GM18870 (cell line): ENCODE measurements around the gene CCDC196.
"Not testable (repeated sequence)": the region's sequence is repeated elsewhere in the genome, so short reads cannot be mapped to it uniquely, and the experiment has no call there.

Source experiments
- ATAC-seq: cut with Tn5 transposase; IDR thresholded peaks from one replicate; pipeline ENCODE4 v1.9.1; 2021; ENCODE audit warnings: moderate library complexity; ENCODE audit not compliant: unreplicated experiment

The CCDC196 gene

DNA sequence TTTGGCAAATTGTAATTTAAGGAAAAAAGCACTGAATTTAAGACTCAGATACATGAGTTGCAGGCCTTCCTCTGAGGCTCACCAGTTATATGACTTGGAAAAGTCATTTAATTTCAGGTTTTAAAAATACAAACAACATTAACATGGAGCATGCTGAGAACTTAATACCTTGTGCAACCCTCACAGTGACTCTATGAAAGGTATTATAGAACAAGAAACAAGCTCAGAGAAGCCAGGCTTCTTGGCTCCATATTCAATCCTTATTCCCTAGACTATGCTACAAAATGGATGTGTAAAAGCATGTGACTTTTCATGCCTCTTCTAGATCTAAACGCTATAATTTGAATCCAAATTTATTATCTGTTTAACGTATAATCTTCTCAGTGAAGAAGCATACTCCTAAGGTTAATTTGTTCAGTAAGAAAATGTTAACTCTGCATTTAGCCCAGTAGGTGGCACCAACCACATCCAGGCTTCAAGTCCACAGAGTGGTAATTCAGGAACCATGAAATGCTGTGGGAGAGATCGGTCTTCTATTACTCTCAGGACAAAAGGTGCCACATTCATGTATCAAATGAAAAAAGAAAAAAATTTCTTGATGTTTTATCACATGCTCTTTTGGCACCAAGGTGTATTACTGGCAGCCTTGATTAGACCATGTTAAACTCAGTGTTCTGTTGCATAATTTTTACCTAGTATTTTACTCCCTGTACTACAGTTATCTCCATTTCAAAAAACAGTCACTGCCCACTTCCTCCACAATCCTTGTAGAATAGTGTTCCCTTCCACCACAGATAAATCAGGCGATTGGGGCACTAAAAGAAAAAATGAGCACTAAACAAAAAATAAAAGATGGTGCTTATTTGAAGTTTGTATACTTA lies 9.3 kb downstream of the CCDC196 start:
- peak; percentile 87 for ATAC-seq

DNA sequence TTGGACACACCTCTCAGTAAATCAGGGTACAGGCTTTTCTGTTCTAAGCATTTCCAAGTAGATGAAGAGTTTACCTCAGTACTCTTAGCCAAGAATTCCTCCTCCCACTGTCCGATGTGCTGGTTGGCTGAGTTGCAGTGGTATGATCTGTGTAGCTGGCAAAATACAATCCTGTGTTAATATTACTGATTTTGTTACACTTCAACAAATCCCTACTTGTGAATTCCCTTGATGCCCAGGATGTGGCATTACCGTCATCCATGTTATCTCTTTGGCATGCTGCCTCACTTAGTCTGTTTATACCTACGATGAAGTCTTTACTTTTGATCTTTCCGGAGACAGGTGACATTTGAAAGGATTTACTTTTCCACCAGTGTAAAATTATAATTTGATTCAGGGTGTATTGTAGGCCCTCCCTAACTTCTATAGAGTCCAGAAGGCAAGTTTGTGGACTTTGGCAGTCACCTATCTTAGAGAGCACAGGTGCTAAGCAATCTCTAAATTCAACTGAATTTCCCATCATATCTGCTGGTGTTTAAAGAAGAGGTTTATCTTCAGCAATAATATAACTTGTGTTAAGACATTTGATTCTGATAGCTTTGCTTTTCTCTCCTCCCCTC lies 10.1 kb downstream of the CCDC196 start:
- no peak for ATAC-seq

DNA sequence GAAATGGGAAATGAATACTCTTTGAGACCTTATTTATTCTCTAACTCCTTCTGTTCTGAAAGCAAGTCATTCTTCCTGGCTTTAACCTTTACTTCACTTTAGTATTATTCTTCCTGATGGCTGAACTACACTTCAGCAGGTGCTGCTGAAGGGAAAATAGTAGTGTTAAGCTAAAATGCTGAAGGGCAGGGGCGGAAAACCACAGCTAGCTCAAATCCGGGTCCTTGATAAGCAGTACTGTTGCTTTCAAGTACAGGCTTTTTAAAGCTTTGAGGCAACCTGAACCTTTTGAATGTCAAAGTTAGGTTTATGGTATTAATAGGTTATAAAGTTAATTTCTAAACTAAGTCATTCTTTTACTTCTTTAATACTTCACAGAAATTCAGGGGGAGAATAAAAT lies 10.7 kb downstream of the CCDC196 start:
- no peak for ATAC-seq

DNA sequence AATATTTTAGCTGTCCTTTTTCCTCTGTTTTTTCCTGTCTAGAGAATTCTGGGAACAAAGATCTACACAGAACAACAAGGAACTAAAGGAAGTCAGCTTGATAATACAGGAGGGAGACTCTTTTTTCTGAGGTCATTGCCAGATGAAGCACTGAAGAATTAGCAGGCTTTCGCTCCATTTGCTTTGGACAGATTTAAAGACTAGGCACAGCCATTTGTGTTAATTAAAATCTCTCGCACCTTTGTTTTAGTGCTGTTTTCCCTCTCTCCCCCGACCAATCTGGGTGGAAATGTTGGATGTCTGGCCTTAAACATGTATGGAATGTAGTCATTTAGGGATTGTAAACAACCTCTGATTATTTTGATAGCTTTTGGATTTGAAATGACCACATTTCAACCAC lies 12.1 kb downstream of the CCDC196 start:
- ATAC-seq: no peak

DNA sequence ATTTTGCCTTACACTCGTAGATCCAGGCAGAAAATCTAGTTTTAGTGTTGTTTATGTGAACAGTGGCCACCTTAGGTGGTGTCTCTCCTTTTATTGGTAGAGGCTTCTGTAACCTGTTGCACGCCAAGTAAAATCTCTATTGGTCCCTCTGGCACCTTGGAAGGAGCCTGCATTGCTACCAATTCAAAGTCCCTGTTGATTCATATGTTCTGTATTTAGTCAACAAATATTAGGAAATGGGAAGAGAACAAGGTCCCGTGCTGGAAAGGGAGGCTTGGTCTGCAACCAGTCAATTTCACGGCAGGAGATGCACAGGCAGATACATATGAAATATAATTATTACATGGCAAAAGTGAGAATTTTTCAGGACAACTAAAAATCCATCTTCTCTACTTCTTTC lies 15.4 kb downstream of the CCDC196 start:
- no peak for ATAC-seq

DNA sequence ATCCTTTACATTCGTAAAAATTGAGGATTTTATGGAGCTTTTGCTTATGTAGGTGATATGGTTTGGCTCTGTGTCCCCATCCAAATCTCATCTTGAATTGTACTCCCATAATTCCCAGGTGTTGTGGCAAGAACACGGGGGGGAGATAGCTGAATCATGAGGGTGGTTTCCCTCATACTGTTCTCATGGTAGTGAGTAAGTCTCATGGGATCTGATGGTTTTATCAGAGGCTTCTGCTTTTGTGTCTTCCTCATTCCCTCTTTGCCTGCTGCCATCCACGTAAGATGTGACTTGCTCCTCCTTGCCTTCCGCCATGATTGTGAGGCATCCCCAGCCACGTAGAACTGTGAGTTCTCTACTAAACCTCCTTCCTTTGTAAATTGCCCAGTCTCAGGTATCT lies 16.7 kb downstream of the CCDC196 start:
- not testable (repeated sequence) for ATAC-seq

DNA sequence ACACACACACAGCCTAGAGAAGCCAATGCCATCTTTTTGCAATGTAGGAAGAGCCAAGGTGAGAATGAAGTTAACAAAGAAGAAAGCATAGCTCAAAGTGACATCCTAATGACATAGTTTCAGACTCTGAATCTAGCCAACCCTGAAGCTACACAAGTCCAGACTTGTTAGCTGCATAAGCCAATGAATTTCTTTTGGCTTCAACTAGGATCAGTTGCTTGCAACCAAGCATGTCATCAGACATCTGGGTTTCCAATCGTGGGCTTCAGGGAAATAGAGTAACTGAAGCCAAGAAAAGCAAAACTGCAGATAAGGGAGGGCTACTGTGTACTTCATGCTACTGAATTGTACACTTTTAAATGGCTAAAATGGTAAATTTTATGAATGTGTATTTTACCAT lies 17.4 kb downstream of the CCDC196 start:
- ATAC-seq: no peak

DNA sequence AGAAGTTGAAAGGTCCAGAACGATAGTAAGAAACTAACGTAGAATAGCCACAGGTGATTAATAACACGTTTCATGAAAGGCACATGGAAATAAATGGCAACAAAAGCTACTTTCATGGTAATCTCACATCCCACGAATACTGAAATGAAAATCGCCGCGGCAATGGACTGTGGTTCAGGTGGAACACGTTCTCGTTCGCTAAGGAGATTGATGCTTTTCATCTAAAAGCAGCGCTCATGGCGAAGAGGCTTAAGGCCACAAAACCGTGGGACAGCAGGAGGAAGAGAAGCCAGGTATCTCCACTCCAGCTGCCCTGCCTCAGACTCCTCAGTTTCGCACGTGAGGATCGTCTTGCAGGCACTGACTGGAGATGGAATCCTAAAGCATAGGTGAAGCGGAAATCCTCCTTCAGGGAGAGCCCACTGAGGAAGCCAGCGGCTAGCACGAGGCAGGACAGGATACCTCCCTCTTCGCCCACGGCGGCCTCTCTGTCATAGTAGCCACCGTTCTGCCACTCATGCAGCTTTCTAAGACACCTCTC lies 21.1 kb downstream of the CCDC196 start:
- ATAC-seq: peak; percentile 12

DNA sequence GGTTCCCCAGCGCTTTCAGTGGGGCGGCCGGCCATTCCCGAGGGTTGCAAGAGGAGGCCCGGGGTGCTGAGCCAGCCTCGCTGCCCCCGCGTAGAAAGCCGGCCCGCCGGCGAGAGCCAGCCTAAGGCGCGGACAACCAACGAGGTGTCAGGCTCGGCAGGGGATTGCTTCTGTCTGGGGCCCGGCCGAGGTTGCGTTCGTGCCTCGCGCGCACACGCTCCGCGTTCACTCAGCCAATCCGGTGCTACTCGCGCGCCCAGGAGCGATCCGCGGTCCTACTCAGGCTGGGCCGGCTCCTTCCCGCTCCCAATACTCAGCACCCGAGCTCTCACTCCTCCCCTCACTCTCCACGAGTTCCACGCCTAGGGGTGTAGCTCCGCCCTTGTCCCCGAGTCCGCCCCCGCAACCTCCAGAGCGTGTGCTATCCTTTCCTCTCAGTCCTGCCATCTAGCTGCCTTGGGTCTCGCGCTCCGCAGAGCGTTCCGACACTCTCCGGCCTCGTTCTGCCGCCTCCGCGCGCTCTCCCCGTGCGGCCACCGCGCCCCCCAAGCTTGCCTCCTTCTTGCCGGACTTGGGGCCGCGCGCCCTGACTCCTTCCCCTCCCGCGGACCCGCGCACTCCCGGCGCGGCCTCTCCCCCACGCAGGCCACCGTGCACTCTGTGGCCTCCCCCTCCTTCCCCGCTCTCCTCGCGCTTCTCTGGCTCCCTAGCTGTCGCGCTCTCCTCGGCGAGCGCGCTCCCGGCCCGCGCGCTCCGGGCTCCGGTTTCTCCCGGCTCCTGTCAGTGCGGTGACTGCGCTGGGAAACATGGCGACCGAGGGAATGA lies 21.8 kb downstream of the CCDC196 start, which contains the start of gene GPHN:
TSS of gene GPHN (plus strand) at position 426 of the 825 bp plus-strand sequence.
- peak; percentile 78 for ATAC-seq

DNA sequence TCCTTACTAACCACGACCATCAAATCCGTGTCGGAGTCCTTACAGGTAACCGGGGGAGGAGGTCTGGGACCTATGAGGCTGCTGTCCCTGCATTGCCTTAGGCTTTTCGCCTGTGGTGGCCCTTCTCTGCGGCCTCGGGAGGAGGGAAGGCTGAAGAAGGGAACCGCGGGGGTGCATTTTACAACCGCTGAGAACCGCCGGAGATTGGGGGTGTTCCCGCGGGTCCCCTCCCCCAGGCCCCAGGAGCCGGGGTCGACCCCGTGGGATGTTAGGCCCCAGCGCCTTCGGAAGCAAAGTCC lies 22.3 kb downstream of the CCDC196 start:
- no peak for ATAC-seq

DNA sequence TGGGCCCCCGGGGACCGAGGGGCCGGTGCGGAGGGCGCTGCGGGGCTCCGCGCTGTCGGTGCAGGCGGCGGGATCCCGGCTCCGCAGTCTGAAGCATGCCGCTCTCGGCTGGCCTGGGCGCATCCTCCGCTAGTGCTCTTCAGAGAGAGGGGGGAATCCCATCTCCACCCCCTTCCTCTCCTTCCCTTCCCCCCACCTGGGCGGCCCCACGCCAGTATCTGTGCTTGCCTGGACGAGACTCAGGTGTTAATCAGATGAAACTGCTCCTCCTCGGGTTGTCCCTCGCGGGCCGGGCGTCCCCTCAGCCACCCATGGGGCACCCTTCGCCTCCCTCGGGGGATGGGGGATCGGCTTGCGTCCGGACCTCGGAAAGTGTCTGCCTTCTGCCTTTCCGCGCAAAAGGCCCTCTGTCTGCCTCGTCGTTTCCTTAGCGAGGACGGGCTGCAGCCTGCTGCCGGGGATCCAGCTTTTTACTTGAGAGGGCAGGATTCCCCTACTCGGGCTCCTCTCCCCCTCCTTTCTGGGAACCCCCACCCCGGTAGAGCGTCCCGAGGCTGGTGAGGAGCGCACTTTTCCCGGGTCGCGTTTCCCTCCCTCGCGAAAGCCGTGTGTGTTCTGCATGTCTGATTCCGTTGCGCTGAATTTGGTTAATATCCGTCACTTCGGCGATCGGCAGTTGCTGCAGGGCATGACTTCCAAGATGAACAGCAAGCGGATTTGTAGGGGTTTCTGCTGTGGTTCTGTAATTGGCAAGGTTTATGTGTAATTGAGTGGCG lies 22.9 kb downstream of the CCDC196 start:
- ATAC-seq: no peak

DNA sequence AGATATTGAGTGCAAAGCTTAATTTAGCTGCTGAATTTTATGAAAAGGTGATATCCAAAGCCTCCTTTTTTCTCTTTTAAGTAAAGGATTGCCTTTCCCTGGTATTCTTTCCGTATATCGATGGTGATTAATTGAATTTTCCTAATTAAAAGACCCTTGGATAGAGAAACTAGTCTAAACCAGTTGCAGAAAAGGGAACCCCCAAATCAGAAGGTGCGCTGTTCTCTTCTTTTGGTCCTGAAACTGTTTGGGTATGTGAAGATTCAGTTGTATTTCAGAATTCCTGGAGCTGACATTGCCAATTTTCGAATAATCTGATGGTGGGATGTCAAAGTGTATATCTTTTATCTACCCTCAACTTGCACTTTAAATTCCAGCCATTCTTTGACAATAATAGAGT lies 23.7 kb downstream of the CCDC196 start:
- no peak for ATAC-seq

DNA sequence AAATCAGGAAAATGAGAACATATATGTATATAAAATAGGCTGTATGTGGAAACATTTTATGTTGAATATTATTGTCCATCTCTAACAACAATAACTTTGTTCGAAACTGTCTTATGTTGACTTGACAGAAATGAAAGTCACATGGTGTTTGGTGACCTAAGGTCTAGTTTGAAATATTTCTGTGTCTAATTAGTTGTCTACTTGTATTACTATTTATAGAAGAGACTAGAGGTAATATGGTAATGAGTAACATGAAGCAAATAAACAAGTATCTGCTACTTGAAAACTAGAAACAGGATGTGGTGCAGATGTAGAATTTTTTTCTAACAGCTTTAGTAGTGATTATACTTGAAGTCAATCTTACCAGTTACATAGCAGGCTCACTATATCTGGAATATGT lies 25.7 kb downstream of the CCDC196 start:
- ATAC-seq: no peak

DNA sequence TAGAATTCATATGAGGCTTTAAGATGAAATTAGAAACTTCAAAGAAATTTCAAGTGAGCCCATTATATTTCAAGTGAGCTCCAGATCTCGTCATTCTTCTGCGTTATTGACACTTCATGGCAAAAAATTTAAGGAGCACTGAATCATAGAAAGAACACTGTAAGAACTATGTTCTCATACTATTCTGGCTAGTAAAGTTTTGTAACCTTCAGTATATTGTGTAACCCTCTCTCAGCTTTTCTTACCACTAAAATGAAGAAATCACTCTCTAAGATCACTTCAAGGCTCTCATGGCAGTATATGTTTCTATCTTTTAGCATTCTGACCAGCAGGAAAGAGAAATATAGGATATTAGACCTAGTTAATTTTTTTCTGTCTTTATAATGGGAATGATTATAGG lies 28.0 kb downstream of the CCDC196 start:
- no peak for ATAC-seq

DNA sequence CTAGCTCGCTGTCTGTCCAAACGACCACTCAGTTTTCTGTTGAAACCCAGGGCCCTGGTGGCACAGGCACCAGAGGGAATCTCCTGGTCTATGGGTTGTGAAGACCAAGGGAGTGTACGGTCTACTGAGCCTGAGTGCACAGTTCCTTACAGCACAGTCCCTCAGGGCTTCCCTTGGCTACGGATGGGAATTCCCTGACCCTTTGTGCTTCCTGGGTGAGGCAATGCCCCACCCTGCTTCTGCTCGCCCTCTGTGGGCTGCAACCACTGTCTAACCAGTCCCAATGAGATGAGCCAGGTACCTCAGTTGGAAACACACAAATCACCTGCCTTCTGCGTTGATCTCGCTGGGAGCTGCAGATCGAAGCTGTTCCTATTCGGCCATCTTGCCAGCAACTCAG lies 44.4 kb downstream of the CCDC196 start:
- no peak for ATAC-seq

DNA sequence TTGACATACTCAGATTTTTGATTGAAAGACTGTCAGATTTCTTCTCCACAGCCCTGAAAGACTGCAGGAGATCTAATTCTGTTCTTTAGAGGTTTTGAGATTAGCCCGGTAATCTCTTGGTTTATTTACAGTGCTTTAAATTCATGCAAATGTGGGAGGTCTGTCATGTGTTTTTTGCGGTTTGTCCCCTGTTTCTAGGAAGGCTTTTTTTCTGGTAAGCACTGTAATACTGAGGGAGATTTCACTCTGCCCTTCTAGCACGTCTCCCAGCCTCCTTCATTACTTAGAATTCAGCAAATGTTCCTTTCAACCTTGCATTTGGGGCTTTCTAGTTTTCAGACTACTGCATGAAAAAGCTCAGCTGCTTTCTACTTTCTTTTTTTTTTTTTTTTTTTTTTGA lies 52.9 kb downstream of the CCDC196 start:
- no peak for ATAC-seq

DNA sequence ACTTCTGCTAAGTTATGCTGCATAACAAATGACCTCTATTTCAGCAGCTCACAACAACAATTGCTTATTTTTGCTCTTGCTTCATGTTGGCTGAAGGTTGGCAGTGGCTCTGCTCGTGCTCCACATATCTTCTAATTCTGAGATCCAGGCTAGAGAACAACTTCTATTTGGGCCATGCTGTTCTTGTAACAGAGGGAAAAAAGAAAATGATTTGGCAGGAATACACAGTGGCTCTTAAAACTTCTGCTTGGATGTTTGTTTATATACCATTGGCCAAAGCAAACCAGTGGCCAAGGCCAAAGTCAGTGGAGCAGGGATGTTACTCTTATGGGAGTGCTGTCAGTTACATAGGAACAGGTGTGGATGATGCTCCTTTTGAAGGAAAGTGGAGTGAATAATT lies 53.9 kb downstream of the CCDC196 start:
- ATAC-seq: no peak

DNA sequence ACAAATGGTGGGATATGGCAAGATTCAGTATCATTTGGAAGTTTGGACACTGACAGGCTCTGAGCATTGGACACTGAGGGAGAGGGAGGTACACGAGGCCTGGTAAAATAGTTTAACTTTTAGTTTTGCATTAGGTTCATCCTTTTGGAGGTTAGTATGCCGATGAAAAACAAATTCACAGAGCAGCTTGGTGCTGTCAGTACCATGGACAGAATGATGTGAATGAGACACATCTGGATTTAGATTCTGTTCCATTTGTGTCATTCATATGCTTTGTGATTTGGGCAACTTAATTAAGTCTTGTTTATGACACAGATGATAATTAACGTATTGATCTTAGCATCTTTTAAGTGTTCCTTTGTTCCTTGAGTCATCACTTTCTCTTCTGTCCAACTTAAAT lies 55.5 kb downstream of the CCDC196 start:
- ATAC-seq: no peak

DNA sequence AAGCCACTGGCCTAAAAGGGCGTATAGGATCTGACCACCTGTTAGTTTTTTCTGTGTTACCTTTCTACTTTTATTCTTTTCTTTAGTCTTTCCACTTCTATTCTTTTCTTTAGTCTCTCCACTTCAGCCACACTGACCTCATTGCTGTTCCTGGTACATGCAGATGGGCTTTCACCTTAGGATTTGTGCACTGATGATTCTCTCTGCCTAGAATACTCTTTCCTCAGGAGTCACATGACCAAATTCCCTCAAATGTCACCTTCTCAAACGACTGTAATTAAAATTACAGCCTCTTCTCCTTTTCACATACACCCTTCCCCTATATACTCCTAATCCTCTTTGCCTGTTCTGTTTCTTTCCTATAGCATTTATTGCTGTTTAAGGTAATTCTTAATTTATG lies 57.8 kb downstream of the CCDC196 start:
- ATAC-seq: no peak

DNA sequence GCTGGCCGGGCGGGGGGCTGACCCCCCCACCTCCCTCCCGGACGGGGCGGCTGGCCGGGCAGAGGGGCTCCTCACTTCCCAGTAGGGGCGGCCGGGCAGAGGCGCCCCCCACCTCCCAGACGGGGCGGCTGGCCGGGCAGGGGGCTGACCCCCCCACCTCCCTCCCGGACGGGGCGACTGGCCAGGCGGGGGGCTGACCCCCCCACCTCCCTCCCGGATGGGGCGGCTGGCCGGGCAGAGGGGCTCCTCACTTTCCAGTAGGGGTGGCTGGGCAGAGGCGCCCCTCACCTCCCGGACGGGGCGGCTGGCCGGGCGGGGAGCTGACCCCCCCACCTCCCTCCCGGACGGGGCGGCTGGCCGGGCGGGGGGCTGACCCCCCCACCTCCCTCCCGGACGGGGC lies 59.0 kb downstream of the CCDC196 start:
- ATAC-seq: not testable (repeated sequence)

DNA sequence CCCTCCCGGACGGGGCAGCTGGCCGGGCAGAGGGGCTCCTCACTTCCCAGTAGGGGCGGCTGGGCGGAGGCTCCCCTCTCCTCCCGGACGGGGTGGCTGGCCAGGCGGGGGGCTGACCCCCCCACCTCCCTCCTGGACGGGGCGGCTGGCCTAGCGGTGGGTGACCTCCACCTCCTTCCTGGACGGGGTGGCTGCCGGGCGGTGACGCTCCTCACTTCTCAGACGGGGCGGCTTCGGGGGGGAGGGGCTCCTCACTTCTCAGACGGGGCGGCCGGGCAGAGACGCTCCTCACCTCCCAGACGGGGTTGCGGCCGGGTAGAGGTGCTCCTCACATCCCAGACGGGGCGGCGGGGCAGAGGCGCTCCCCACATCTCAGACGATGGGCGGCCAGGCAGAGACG lies 59.6 kb downstream of the CCDC196 start:
- not testable (repeated sequence) for ATAC-seq
